ENCODE data around the gene ASTN2.

GRCh38 chr9:117136461-117136860 lies 278.4 kb downstream of the ASTN2 start:
- no peak for TF ChIP-seq RAD21 (conservative IDR thresholded peaks at IDR 0.05 in 1 of 2, IDR thresholded peaks at IDR 0.05 in 1 of 2)
- no peak for TF ChIP-seq CTCF (IDR thresholded peaks at IDR 0.05)
- TF ChIP-seq CHD2 (IDR thresholded peaks at IDR 0.05; ENCODE audit: low read length, partially characterized antibody), result no peak
- no peak for TF ChIP-seq POLR2A (IDR thresholded peaks at IDR 0.05; ENCODE audit: low read length)
- TF ChIP-seq MAFK (IDR thresholded peaks at IDR 0.05; ENCODE audit: partially characterized antibody), result no peak
- TF ChIP-seq SMC3 (IDR thresholded peaks at IDR 0.05), result no peak
- TF ChIP-seq EP300 (IDR thresholded peaks at IDR 0.05), result no peak
- no peak for TF ChIP-seq RCOR1 (IDR thresholded peaks at IDR 0.05; ENCODE audit: low read depth, low read length)
- no peak for TF ChIP-seq RFX5 (IDR thresholded peaks at IDR 0.05)
- TF ChIP-seq ESRRA (IDR thresholded peaks at IDR 0.05; ENCODE audit: borderline replicate concordance, low read length), result no peak
